HEK293 (cell line): ENCODE data around the gene PYGO2.

Experiments
- BCL11A ChIP-seq: fragments of 450-650 bp; formaldehyde crosslinking; IDR thresholded peaks from 2 replicates; pipeline ENCODE4 v1.5.1; 2016; ENCODE audit warnings: low read depth, missing biosample characterization, missing genetic modification characterization
- GLIS2 ChIP-seq: fragments of 450-650 bp; formaldehyde crosslinking; IDR thresholded peaks from 2 replicates; pipeline ENCODE4 v1.5.1; 2016; ENCODE audit warnings: missing biosample characterization, missing genetic modification characterization
- HOXC10 ChIP-seq: sonication (generic); formaldehyde crosslinking; IDR thresholded peaks from 2 replicates; pipeline ENCODE4 v1.8.1; 2023; ENCODE audit warnings: mild to moderate bottlenecking, missing genetic modification reagents
- IKZF3 ChIP-seq: fragments of 450-650 bp; IDR thresholded peaks from 2 replicates; pipeline ENCODE4 v1.5.0; 2018; ENCODE audit warnings: missing biosample characterization, mild to moderate bottlenecking, missing genetic modification characterization, moderate library complexity
- KLF1 ChIP-seq: fragments of 450-650 bp; formaldehyde crosslinking; IDR thresholded peaks from 2 replicates; pipeline ENCODE4 v1.5.1; 2016; ENCODE audit warnings: missing biosample characterization, missing genetic modification characterization
- KLF17 ChIP-seq: fragments of 450-650 bp; formaldehyde crosslinking; IDR thresholded peaks from 2 replicates; pipeline ENCODE4 v1.5.1; 2016; ENCODE audit warnings: missing biosample characterization, missing genetic modification characterization
- OSR2 ChIP-seq: fragments of 450-650 bp; formaldehyde crosslinking; IDR thresholded peaks from 2 replicates; pipeline ENCODE4 v1.5.1; 2016; ENCODE audit warnings: missing biosample characterization, missing genetic modification characterization
- PATZ1 ChIP-seq: fragments of 450-650 bp; formaldehyde crosslinking; IDR thresholded peaks from 2 replicates; pipeline ENCODE4 v1.5.1; 2016; ENCODE audit warnings: missing biosample characterization, missing genetic modification characterization
- PRDM4 ChIP-seq: fragments of 450-650 bp; formaldehyde crosslinking; IDR thresholded peaks from 2 replicates; pipeline ENCODE4 v1.5.1; 2017; ENCODE audit warnings: missing biosample characterization, missing genetic modification characterization
- SP2 ChIP-seq: fragments of 450-650 bp; formaldehyde crosslinking; IDR thresholded peaks from 2 replicates; pipeline ENCODE4 v1.5.1; 2016; ENCODE audit warnings: missing biosample characterization, missing genetic modification characterization
- SP3 ChIP-seq: fragments of 450-650 bp; formaldehyde crosslinking; IDR thresholded peaks from 2 replicates; pipeline ENCODE4 v1.5.1; 2016; ENCODE audit warnings: missing biosample characterization, missing genetic modification characterization
- SP7 ChIP-seq: fragments of 450-650 bp; formaldehyde crosslinking; IDR thresholded peaks from 2 replicates; pipeline ENCODE4 v1.5.1; 2016; ENCODE audit warnings: missing biosample characterization, missing genetic modification characterization
- YY2 ChIP-seq: fragments of 450-650 bp; formaldehyde crosslinking; IDR thresholded peaks from 2 replicates; pipeline ENCODE4 v1.5.1; 2016; ENCODE audit warnings: missing biosample characterization, missing genetic modification characterization
- ZBTB17 ChIP-seq: fragments of 450-650 bp; formaldehyde crosslinking; IDR thresholded peaks from 2 replicates; pipeline ENCODE4 v1.5.1; 2016; ENCODE audit warnings: missing biosample characterization, missing genetic modification characterization
- ZBTB8A ChIP-seq: fragments of 450-650 bp; formaldehyde crosslinking; IDR thresholded peaks from 2 replicates; pipeline ENCODE4 v1.5.1; 2016; ENCODE audit warnings: missing biosample characterization, missing genetic modification characterization
- ZNF174 ChIP-seq: fragments of 450-650 bp; formaldehyde crosslinking; IDR thresholded peaks from 2 replicates; pipeline ENCODE4 v1.5.0; 2017; ENCODE audit warnings: missing biosample characterization, mild to moderate bottlenecking, missing genetic modification characterization
- ZNF2 ChIP-seq: fragments of 450-650 bp; formaldehyde crosslinking; IDR thresholded peaks from 2 replicates; pipeline ENCODE4 v1.5.1; 2016; ENCODE audit warnings: missing biosample characterization, missing genetic modification characterization
- ZNF302 ChIP-seq: fragments of 450-650 bp; formaldehyde crosslinking; IDR thresholded peaks from 2 replicates; pipeline ENCODE4 v1.5.1; 2016; ENCODE audit warnings: missing biosample characterization, missing genetic modification characterization, low read depth
- ZNF335 ChIP-seq: fragments of 450-650 bp; formaldehyde crosslinking; conservative IDR thresholded peaks from 2 replicates; pipeline ENCODE4 v1.5.1; 2016; ENCODE audit warnings: missing biosample characterization, missing genetic modification characterization
- ZNF48 ChIP-seq: fragments of 450-650 bp; formaldehyde crosslinking; IDR thresholded peaks from 2 replicates; pipeline ENCODE4 v1.5.1; 2016; ENCODE audit warnings: missing biosample characterization, missing genetic modification characterization
- ZNF513 ChIP-seq: fragments of 450-650 bp; IDR thresholded peaks from 2 replicates; pipeline ENCODE4 v1.5.1; 2018; ENCODE audit warnings: missing biosample characterization, missing genetic modification characterization
- ZNF561 ChIP-seq: fragments of 450-650 bp; IDR thresholded peaks from 2 replicates; pipeline ENCODE4 v1.5.1; 2018; ENCODE audit warnings: missing biosample characterization, missing genetic modification characterization, borderline replicate concordance
- ZNF600 ChIP-seq: fragments of 450-650 bp; formaldehyde crosslinking; IDR thresholded peaks from 2 replicates; pipeline ENCODE4 v1.5.1; 2016; ENCODE audit warnings: missing biosample characterization, missing genetic modification characterization
- ZNF664 ChIP-seq: fragments of 450-650 bp; formaldehyde crosslinking; IDR thresholded peaks from 2 replicates; pipeline ENCODE4 v1.5.1; 2016; ENCODE audit warnings: missing biosample characterization, missing genetic modification characterization
- ZNF76 ChIP-seq: fragments of 450-650 bp; formaldehyde crosslinking; IDR thresholded peaks from 2 replicates; pipeline ENCODE4; 2016; ENCODE audit warnings: low read depth, missing biosample characterization, missing genetic modification characterization, borderline replicate concordance
- ZNF843 ChIP-seq: fragments of 450-650 bp; formaldehyde crosslinking; IDR thresholded peaks from 2 replicates; pipeline ENCODE4 v1.5.1; 2016; ENCODE audit warnings: missing biosample characterization, missing genetic modification characterization
- TF ChIP-seq, protein P1 (sequence below): fragments of 450-650 bp; formaldehyde crosslinking; IDR thresholded peaks from 2 replicates; pipeline ENCODE4 v1.5.1; 2016; ENCODE audit warnings: missing biosample characterization, missing genetic modification characterization
- TF ChIP-seq, protein P2 (sequence below): fragments of 450-650 bp; formaldehyde crosslinking; IDR thresholded peaks from 2 replicates; pipeline ENCODE4 v1.5.1; 2016; ENCODE audit warnings: missing biosample characterization, missing genetic modification characterization

Gene PYGO2

GRCh38 chr1:154998818-154999570 lies 37.4 kb upstream of the PYGO2 start (continued):
- peak; percentile 89 for TF ChIP-seq PRDM4 (tag by site-specific recombination)
- TF ChIP-seq ZNF561 (tag by site-specific recombination) = peak; percentile 41; the same call in 1 of the 2 replicates
- TF ChIP-seq ZNF600 (tag by site-specific recombination) = 0 out of 2 replicates have a peak, but pooled peaks have one; percentile 12
- 0 out of 2 replicates have a peak, but pooled peaks have one; percentile 16 for TF ChIP-seq SP3
- TF ChIP-seq PATZ1 (tag by site-specific recombination) = peak; percentile 84
- TF ChIP-seq GLIS2 (tag by site-specific recombination) = peak; percentile 63
- peak; percentile 76 for TF ChIP-seq ZBTB17 (tag by site-specific recombination)
- 0 out of 2 replicates have a peak, but pooled peaks have one; percentile 15 for TF ChIP-seq KLF17 (tag by site-specific recombination)
- TF ChIP-seq ZNF302 (tag by site-specific recombination) = no peak
- peak; percentile 45 for TF ChIP-seq ZBTB8A
- no peak for TF ChIP-seq SP2 (tag by site-specific recombination)
- TF ChIP-seq, protein P1, sequence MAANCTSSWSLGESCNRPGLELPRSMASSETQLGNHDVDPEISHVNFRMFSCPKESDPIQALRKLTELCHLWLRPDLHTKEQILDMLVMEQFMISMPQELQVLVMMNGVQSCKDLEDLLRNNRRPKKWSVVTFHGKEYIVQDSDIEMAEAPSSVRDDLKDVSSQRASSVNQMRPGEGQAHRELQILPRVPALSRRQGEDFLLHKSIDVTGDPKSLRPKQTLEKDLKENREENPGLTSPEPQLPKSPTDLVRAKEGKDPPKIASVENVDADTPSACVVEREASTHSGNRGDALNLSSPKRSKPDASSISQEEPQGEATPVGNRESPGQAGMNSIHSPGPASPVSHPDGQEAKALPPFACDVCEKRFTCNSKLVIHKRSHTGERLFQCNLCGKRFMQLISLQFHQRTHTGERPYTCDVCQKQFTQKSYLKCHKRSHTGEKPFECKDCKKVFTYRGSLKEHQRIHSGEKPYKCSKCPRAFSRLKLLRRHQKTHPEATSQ (tag by site-specific recombination) = no peak
- TF ChIP-seq BCL11A (tag by site-specific recombination) = no peak
- 0 out of 2 replicates have a peak, but pooled peaks have one; percentile 47 for TF ChIP-seq ZNF2 (tag by site-specific recombination)
- TF ChIP-seq ZNF48 (tag by site-specific recombination) = no peak
- TF ChIP-seq ZNF843 (tag by site-specific recombination) = no peak
- no peak for TF ChIP-seq ZNF335 (tag by site-specific recombination)
- TF ChIP-seq ZNF664 (tag by site-specific recombination) = no peak
- no peak for TF ChIP-seq ZNF76 (tag by site-specific recombination)
- no peak for TF ChIP-seq HOXC10 (CRISPR knock-in tag)
- no peak for TF ChIP-seq ZNF174 (tag by site-specific recombination)
- no peak for TF ChIP-seq ZNF513 (tag by site-specific recombination)
- no peak for TF ChIP-seq YY2
- TF ChIP-seq, protein P2, sequence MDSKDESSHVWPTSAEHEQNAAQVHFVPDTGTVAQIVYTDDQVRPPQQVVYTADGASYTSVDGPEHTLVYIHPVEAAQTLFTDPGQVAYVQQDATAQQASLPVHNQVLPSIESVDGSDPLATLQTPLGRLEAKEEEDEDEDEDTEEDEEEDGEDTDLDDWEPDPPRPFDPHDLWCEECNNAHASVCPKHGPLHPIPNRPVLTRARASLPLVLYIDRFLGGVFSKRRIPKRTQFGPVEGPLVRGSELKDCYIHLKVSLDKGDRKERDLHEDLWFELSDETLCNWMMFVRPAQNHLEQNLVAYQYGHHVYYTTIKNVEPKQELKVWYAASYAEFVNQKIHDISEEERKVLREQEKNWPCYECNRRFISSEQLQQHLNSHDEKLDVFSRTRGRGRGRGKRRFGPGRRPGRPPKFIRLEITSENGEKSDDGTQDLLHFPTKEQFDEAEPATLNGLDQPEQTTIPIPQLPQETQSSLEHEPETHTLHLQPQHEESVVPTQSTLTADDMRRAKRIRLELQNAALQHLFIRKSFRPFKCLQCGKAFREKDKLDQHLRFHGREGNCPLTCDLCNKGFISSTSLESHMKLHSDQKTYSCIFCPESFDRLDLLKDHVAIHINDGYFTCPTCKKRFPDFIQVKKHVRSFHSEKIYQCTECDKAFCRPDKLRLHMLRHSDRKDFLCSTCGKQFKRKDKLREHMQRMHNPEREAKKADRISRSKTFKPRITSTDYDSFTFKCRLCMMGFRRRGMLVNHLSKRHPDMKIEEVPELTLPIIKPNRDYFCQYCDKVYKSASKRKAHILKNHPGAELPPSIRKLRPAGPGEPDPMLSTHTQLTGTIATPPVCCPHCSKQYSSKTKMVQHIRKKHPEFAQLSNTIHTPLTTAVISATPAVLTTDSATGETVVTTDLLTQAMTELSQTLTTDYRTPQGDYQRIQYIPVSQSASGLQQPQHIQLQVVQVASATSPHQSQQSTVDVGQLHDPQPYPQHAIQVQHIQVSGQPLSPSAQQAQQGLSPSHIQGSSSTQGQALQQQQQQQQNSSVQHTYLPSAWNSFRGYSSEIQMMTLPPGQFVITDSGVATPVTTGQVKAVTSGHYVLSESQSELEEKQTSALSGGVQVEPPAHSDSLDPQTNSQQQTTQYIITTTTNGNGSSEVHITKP = 0 out of 2 replicates have a peak, but pooled peaks have one; percentile 17
- peak; percentile 40; the same call in 1 of the 2 replicates for TF ChIP-seq SP7 (tag by site-specific recombination)
- TF ChIP-seq KLF1 (tag by site-specific recombination) = no peak
- no peak for TF ChIP-seq OSR2 (tag by site-specific recombination)
- peak; percentile 41 for TF ChIP-seq IKZF3 (tag by site-specific recombination)
